OCI-LY3 (cell line): ENCODE results near the gene AIDA.

ENCODE experiments used
- H2AFZ ChIP-seq: fragments of 200-600, 300-600 bp; shearing (Covaris generic); 2 replicates; pipeline ENCODE4 v1.6.0; 2014; ENCODE audit warnings: antibody characterized with exemption, low read depth, low read length
- H3K27ac ChIP-seq: fragments of 200-600, 300-600 bp; sonication (generic); 2 replicates; pipeline ENCODE4 v1.5.1; 2014; ENCODE audit warnings: mild to moderate bottlenecking, low read length, moderate library complexity, mixed read lengths
- H3K27me3 ChIP-seq: fragments of 200-600, 300-600 bp; sonication (generic); 2 replicates; pipeline ENCODE4 v1.6.1; 2014; ENCODE audit warnings: low read depth, low read length, mixed read lengths
- H3K36me3 ChIP-seq: fragments of 200-600, 300-600 bp; sonication (generic); replicated peaks from 2 replicates; pipeline ENCODE3; 2014; ENCODE audit warnings: low read depth, low read length, mixed read lengths
- H3K4me1 ChIP-seq: fragments of 300-600, 200-600 bp; sonication (generic); 2 replicates; pipeline ENCODE4 v1.6.1; 2014; ENCODE audit warnings: low read length, mixed read lengths
- H3K4me2 ChIP-seq: fragments of 200-600, 300-600 bp; sonication (generic); 2 replicates; pipeline ENCODE4 v1.6.1; 2014; ENCODE audit warnings: low read length, mixed read lengths
- H3K4me3 ChIP-seq: fragments of 300-600, 200-600 bp; sonication (generic); 2 replicates; pipeline ENCODE4 v1.5.1; 2014; ENCODE audit warnings: antibody characterized with exemption, mild to moderate bottlenecking, low read length, moderate library complexity
- H3K79me2 ChIP-seq: fragments of 300-600, 200-600 bp; shearing (Covaris generic); 2 replicates; pipeline ENCODE4 v1.6.1; 2014; ENCODE audit warnings: mild to moderate bottlenecking, low read length, mixed read lengths
- H3K9ac ChIP-seq: fragments of 300-600, 200-600 bp; shearing (Covaris generic); 2 replicates; pipeline ENCODE4 v1.6.0; 2014; ENCODE audit warnings: mild to moderate bottlenecking, low read length, moderate library complexity
- H3K9me3 ChIP-seq: fragments of 200-600, 300-600 bp; shearing (Covaris generic); 2 replicates; pipeline ENCODE4 v1.6.1; 2014; ENCODE audit warnings: low read length, mixed read lengths; ENCODE audit not compliant: insufficient read depth
- H4K20me1 ChIP-seq: fragments of 200-600, 300-600 bp; sonication (generic); 2 replicates; pipeline ENCODE4 v1.6.1; 2016; ENCODE audit warnings: low read length, mixed read lengths; ENCODE audit not compliant: insufficient read depth
- EZH2phosphoT487 ChIP-seq: fragments of 200-600 bp; shearing (Covaris generic); IDR thresholded peaks from 2 replicates; pipeline ENCODE4 v1.6.1; 2018; ENCODE audit warnings: antibody characterized with exemption, mixed run types, low read depth
- TF ChIP-seq, protein P1 (sequence below): fragments of 200-600, 300-600 bp; sonication (generic); IDR thresholded peaks from 2 replicates; pipeline ENCODE4 v1.5.1; 2014; ENCODE audit warnings: antibody characterized with exemption, low read length, low read depth

Gene AIDA

DNA sequence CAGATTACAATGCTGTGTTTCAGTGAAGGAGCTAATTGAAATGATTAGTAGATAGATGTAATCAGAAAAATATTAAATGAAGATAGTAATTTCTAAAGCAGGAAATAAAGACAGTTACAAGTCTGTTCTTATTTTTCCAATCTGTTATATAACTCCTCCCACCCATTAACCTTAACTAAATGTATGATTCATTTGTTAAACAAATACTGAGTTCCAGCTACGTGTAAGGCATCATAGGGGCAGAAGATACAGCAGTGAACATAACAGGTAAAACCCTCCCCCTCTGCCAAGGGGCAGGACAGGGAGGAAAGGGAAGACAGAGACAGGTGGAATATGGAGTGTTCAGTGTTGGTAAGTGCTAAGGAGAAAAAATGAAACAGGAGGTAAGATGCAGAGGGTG is 24.7 kb upstream of the AIDA start, which contains the start of gene FAM177B:
FAM177B (plus strand) TSS at position 231 of the 400 bp plus-strand sequence. CDS start 9,344 bp downstream, outside the sequence.
- Histone ChIP-seq H4K20me1 (peaks cover 5% of the 10 kb centered on the region; the same call in 1 of the 2 replicates), H3K4me3 (no peak within 1 kb of the TSS), H3K27ac (no peak within 1 kb of the TSS), H3K36me3 (peaks cover 25% of the 10 kb centered on the region), H3K4me1 (peaks cover 17% of the 10 kb centered on the region), H3K9ac (no peak within 1 kb of the TSS), H3K79me2 (no peaks in the 10 kb centered on the region), H2AFZ (no peak within 1 kb of the TSS), H3K9me3 (no peaks in the 10 kb centered on the region), H3K4me2 (no peak within 1 kb of the TSS), H3K27me3 (peaks cover 10% of the 10 kb centered on the region)
- TF ChIP-seq, protein P1, sequence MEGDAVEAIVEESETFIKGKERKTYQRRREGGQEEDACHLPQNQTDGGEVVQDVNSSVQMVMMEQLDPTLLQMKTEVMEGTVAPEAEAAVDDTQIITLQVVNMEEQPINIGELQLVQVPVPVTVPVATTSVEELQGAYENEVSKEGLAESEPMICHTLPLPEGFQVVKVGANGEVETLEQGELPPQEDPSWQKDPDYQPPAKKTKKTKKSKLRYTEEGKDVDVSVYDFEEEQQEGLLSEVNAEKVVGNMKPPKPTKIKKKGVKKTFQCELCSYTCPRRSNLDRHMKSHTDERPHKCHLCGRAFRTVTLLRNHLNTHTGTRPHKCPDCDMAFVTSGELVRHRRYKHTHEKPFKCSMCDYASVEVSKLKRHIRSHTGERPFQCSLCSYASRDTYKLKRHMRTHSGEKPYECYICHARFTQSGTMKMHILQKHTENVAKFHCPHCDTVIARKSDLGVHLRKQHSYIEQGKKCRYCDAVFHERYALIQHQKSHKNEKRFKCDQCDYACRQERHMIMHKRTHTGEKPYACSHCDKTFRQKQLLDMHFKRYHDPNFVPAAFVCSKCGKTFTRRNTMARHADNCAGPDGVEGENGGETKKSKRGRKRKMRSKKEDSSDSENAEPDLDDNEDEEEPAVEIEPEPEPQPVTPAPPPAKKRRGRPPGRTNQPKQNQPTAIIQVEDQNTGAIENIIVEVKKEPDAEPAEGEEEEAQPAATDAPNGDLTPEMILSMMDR: no peak
- TF ChIP-seq EZH2phosphoT487: no peak

GRCh38 chr1:222736470-222736869 is 24.2 kb upstream of the AIDA start:
- Histone ChIP-seq H3K4me3 (no peak overlapping the region), H2AFZ (no peak overlapping the region), H3K9me3 (no peaks in the 10 kb centered on the region), H3K4me1 (peaks cover 22% of the 10 kb centered on the region), H3K27ac (no peak overlapping the region), H3K4me2 (no peak overlapping the region), H4K20me1 (peaks cover 8% of the 10 kb centered on the region; the same call in 1 of the 2 replicates), H3K9ac (no peak overlapping the region), H3K79me2 (no peaks in the 10 kb centered on the region), H3K36me3 (peaks cover 28% of the 10 kb centered on the region), H3K27me3 (peaks cover 10% of the 10 kb centered on the region)
- TF ChIP-seq, protein P1: no peak
- no peak for TF ChIP-seq EZH2phosphoT487

DNA sequence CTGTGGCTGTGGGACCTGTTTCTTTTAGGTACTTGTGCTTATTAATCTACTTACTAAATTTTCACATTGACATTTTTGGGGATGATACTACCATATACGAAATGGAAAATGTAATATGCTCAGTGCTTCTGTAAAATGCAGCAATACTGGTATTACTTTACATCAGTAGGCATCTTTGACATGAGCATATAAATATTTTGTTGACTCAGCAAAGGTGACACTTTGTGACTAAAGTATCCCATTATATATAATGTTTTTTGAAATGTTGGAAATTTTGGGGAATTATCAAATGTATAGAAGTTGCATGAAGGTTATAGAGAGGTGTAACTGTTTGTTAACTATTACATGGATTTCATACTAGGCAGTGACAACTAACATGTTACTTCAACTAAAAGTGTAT is 22.4 kb upstream of the AIDA start:
- H4K20me1 ChIP-seq: peaks cover 20% of the 10 kb centered on the region
- no peak overlapping the region for H3K4me3 ChIP-seq
- no peak for TF ChIP-seq EZH2phosphoT487
- TF ChIP-seq, protein P1: no peak
- H3K4me2 ChIP-seq: no peak overlapping the region
- H2AFZ ChIP-seq: no peak overlapping the region
- H3K79me2 ChIP-seq: no peaks in the 10 kb centered on the region
- no peaks in the 10 kb centered on the region for H3K9me3 ChIP-seq
- H3K9ac ChIP-seq: no peak overlapping the region
- H3K27ac ChIP-seq: no peak overlapping the region
- peaks cover 10% of the 10 kb centered on the region for H3K27me3 ChIP-seq
- peaks cover 41% of the 10 kb centered on the region for H3K36me3 ChIP-seq
- H3K4me1 ChIP-seq: peaks cover 38% of the 10 kb centered on the region

- no peak overlapping the region for H2AFZ ChIP-seq
- H3K27me3 ChIP-seq: peaks cover 10% of the 10 kb centered on the region; the same call in 1 of the 2 replicates
- peaks cover 41% of the 10 kb centered on the region for H3K4me1 ChIP-seq
- H3K4me3 ChIP-seq: peak overlapping the region; percentile 43; the same call in 1 of the 2 replicates
- peak overlapping the region; percentile 70 for H3K27ac ChIP-seq
- H3K4me2 ChIP-seq: peak overlapping the region; percentile 76
- H3K36me3 ChIP-seq: peaks cover 64% of the 10 kb centered on the region
- no peak overlapping the region for H3K9ac ChIP-seq
- no peaks in the 10 kb centered on the region for H3K9me3 ChIP-seq
- TF ChIP-seq, protein P1: no peak
- peak; percentile 93 for TF ChIP-seq EZH2phosphoT487
- H3K79me2 ChIP-seq: no peaks in the 10 kb centered on the region
- H4K20me1 ChIP-seq: peaks cover 26% of the 10 kb centered on the region
Measured at GRCh38 chr1:222732216-222733159, 20.2 kb upstream of the AIDA start.
